ENCODE data around the gene PODN. TPM values are rescaled to one million over a fixed set of nuclear protein-coding genes. Genes with fewer than 3 reads are reported as not detected.
A peak's percentile ranks its signal among the peaks of the same experiment; 100 is the strongest.

Gene PODN
- total and polyA plus RNA-seq, 2 of the 4 experiments (the other 2 are of a cell fraction), result 0.54 to 6.2 TPM

GRCh38 chr1:53110370-53111072 is 48.5 kb downstream of the PODN start:
- no TSS peak for BruUV-seq (replicated peaks)
- Histone ChIP-seq H3K18ac (ENCODE audit: low read depth, low read length) (peak overlapping the region; percentile 47), H2BK15ac (ENCODE audit: low read depth, low read length) (peak overlapping the region; percentile 83; the same call in 2 of the 3 replicates), H3K14ac (replicated peaks; ENCODE audit: low read depth, low read length) (peak overlapping the region; percentile 72), H2AK9ac (replicated peaks; ENCODE audit: low read depth, low read length, poor library complexity) (peak overlapping the region; percentile 57), H2AFZ (replicated peaks; ENCODE audit: low read length, poor library complexity) (peak overlapping the region; percentile 74), H4K91ac (ENCODE audit: insufficient read depth, low read depth, low read length) (peak overlapping the region; percentile 98), H3K4ac (ENCODE audit: low read depth, low read length) (peak overlapping the region; percentile 96), H2AK5ac (ENCODE audit: low read depth, low read length) (peak overlapping the region; percentile 99), H4K20me1 (ENCODE audit: insufficient read depth, low read length) (no peaks in the 10 kb centered on the region), H2BK120ac (ENCODE audit: low read depth, low read length) (peak overlapping the region; percentile 96), H3K36me3 (ENCODE audit: control insufficient read depth, insufficient read depth, low read length) (no peaks in the 10 kb centered on the region), H4K5ac (ENCODE audit: low read depth, low read length) (peak overlapping the region; percentile 82), H3K27ac (ENCODE audit: insufficient read depth, low read length) (peak overlapping the region; percentile 50), H4K8ac (ENCODE audit: low read depth in 2 of 2, low read length in 2 of 2) (peak overlapping the region; percentile 61 to 88; a peak in 3 of 4 replicates), H3K23ac (ENCODE audit: low read depth, low read length) (peak overlapping the region; percentile 48; the same call in 1 of the 2 replicates), H3K56ac (ENCODE audit: extremely low read depth, insufficient read depth, low read length) (peak overlapping the region; percentile 49; the same call in 1 of the 2 replicates), H3K4me2 (ENCODE audit: low read depth, low read length) (no peak overlapping the region), H2BK20ac (ENCODE audit: low read depth, low read length) (peak overlapping the region; percentile 99), H2BK5ac (ENCODE audit: low read depth, low read length, poor library complexity, severe bottlenecking) (peak overlapping the region; percentile 73), H3K27me3 (ENCODE audit: control insufficient read depth, insufficient read depth, low read length) (no peaks in the 10 kb centered on the region), H3K9ac (ENCODE audit: low read depth, low read length) (no peak overlapping the region), H3K9me3 (ENCODE audit: control insufficient read depth, insufficient read depth, low read length) (peaks cover 17% of the 10 kb centered on the region), H3K4me1 (ENCODE audit: control insufficient read depth, insufficient read depth, low read length) (peaks cover 38% of the 10 kb centered on the region), H3K79me1 (ENCODE audit: low read depth in 1 of 2, low read length in 2 of 2) (peaks cover 0 to 3% of the 10 kb centered on the region in 2 experiments; a peak in 1 of 4 replicates), H3K4me3 (ENCODE audit: insufficient read depth, low read depth, low read length) (no peak overlapping the region), H3K9me1 (ENCODE audit: insufficient read depth, low read length) (peaks cover 41% of the 10 kb centered on the region)
- peak; percentile 66 for DNase-seq
- 60% methylated on average over 2 of the region's 18 CpGs; no CpG with 5 or more reads in 1 of the 2 experiments for WGBS, 2 experiments (ENCODE audit: extremely low coverage in 2 of 2, insufficient read length in 1 of 2)
- ChIA-PET POLR2A (ENCODE audit: unreplicated experiment) (no interaction called here), CTCF (no interaction called here)
- dilution Hi-C loops (cut with HindIII; ENCODE audit: low sequenced_read_pairs, unreplicated experiment), result no loop called here
- in situ Hi-C loops (cut with MboI; ENCODE audit: low sequenced_read_pairs), result no loop called here
- intact Hi-C loops (cut with micrococcal nuclease), result no loop called here
- TF ChIP-seq CHD1 (IDR thresholded peaks at IDR 0.05; ENCODE audit: low read depth, low read length) (no peak), BHLHE40 (IDR thresholded peaks at IDR 0.05; ENCODE audit: low read depth, low read length) (peak; percentile 35; the same call in 1 of the 2 replicates)
- no peak for ATAC-seq (ENCODE audit: low read depth)
